HepG2 (cell line): ENCODE measurements around the gene C1QTNF5.

Experiments used
- JUN ChIP-seq: sonication (generic); formaldehyde crosslinking; IDR thresholded peaks from 2 replicates; pipeline ENCODE4 v1.4.0; 2020; ENCODE audit warnings: mild to moderate bottlenecking, missing genetic modification reagents
- SYNCRIP ChIP-seq: fragments of 200-400 bp; formaldehyde crosslinking; IDR thresholded peaks from 2 replicates; pipeline ENCODE4 v1.6.1; 2018; ENCODE audit warnings: mild to moderate bottlenecking, low read depth, low read length; ENCODE audit not compliant: insufficient read depth
- ZNF432 ChIP-seq: sonication (generic); formaldehyde crosslinking; IDR thresholded peaks from 2 replicates; pipeline ENCODE4 v1.5.0; 2020; ENCODE audit warnings: missing genetic modification reagents, mild to moderate bottlenecking, borderline replicate concordance
- ZNF580 ChIP-seq: IDR thresholded peaks from 2 replicates; pipeline ENCODE4 v1.6.1; 2016; ENCODE audit warnings: low read depth, borderline replicate concordance

DNA sequence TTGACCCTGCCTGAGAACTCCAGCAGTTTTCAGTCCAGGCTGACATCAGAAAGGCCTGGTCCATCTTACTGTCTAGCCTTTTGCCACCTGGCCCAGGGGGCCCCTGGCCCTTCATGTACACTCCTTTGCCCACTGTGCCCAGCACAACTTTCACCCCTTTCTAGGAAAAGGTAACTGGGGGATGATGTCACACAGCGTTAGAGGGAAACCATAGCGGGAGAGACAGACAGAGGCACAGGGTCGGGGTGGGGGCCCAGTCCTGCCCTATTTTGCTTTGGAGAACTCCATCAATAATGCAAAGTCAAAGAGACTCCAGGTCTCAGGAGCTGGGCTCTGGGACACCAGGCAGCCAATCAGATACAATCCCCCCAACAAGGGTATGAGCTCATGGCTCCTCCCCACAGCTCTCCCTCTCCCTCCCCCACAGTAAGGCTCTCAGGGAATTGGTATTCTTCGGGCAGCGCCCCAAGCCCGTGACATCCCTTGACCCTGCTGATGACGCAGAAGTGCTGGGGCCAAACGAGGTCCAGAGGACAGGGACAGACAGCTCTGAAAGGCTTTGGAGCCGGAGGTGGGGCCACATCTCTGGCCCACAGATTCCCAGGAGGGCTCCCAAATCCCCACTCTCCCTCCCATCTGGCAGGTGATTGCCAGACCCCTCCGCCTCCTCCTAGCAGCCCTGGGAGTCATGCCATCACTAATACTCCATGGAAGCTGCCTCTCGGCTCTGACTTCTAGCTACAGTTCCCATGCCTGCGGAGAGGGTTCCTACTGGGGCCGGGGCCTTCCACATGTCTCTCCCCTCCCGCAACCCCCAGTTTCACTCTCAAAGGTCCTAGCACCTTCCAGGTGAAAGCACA is 34.9 kb upstream of the C1QTNF5 start:
- TF ChIP-seq ZNF580 (CRISPR knock-in tag) = no peak
- TF ChIP-seq JUN (CRISPR knock-in tag) = no peak
- no peak for TF ChIP-seq SYNCRIP
- no peak for TF ChIP-seq ZNF432 (CRISPR knock-in tag)
